ENCODE data around the gene KCNJ8.

GRCh38 chr12:21780786-21781185 lies 6.3 kb upstream of the KCNJ8 start:
- TF ChIP-seq ZFP30 (CRISPR knock-in tag; IDR thresholded peaks at IDR 0.05): no peak
- no peak for TF ChIP-seq PATZ1 (CRISPR knock-in tag; IDR thresholded peaks at IDR 0.05; ENCODE audit: borderline replicate concordance)
- no peak for TF ChIP-seq OSR1 (CRISPR knock-in tag; IDR thresholded peaks at IDR 0.05)

Data from SK-N-SH treated with all-trans-retinoic acid at 6 μM for 48 hours (cell line).